Raji (cell line): Measurements from ENCODE around the gene TFF1.

Source experiments
- POLR2A ChIP-seq: IDR thresholded peaks from 2 replicates; pipeline ENCODE4 v1.6.1; 2011; ENCODE audit warnings: low read depth, low read length, control low read depth; ENCODE audit not compliant: insufficient read depth

The TFF1 gene

DNA sequence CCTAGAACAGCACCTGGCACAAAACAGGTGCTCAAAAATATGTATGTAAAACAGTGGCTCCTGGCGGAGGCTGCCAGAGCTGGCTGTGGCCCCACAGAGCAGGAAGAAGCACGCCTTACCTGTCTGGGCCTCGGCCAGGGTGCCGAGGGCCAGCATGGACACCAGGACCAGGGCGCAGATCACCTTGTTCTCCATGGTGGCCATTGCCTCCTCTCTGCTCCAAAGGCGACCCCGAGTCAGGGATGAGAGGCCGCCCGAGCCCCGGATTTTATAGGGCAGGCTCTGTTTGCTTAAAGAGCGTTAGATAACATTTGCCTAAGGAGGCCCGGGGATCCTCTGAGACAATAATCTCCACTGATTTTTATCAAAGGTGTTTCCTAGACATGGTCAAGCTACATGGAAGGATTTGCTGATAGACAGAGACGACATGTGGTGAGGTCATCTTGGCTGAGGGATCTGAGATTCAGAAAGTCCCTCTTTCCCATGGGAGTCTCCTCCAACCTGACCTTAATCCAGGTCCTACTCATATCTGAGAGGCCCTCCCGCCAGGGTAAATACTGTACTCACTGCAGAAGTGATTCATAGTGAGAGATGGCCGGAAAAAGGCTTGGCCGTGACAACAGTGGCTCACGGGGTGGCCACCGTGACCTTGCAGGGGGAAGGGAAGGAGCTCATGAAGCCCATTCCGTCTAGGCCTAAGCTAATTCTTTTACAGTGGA is at the start of gene TFF1:
TSS of gene TFF1 (minus strand) at position 244 of the 719 bp plus-strand sequence. CDS start at position 204, 40 bp downstream.
- TF ChIP-seq POLR2A, result no peak

GRCh38 chr21:42414928-42415769 is 48.8 kb upstream of the TFF1 start:
- no peak for TF ChIP-seq POLR2A

- TF ChIP-seq POLR2A, result no peak
These were observed 48.2 kb upstream of the TFF1 start for GRCh38 chr21:42414553-42414927.

- TF ChIP-seq POLR2A, result no peak
These were observed 47.7 kb upstream of the TFF1 start for GRCh38 chr21:42414066-42414465.

GRCh38 chr21:42413500-42413899 is 47.2 kb upstream of the TFF1 start:
- no peak for TF ChIP-seq POLR2A

DNA sequence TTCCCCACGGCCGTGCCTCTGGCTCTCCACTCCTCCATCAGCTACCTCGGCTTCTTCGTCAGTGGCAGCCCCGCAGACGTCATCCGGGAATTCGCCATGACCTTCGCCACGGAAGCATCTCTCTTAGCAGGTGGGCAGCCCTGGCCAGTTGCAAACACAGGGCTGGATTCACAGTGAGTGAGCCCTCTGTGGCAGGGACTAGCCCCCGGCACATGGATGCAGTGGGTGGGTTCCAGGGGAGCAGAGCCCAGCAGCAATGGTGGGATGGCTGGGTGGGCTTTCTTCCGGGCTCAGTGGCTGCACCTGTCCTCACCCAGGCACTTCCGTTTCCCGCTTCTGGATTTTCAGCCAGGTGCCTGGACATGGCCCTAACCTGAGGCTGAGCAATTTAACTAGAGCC is 46.8 kb upstream of the TFF1 start:
- TF ChIP-seq POLR2A, result no peak

- no peak for TF ChIP-seq POLR2A
These were observed 46.2 kb upstream of the TFF1 start for GRCh38 chr21:42412636-42412933.

DNA sequence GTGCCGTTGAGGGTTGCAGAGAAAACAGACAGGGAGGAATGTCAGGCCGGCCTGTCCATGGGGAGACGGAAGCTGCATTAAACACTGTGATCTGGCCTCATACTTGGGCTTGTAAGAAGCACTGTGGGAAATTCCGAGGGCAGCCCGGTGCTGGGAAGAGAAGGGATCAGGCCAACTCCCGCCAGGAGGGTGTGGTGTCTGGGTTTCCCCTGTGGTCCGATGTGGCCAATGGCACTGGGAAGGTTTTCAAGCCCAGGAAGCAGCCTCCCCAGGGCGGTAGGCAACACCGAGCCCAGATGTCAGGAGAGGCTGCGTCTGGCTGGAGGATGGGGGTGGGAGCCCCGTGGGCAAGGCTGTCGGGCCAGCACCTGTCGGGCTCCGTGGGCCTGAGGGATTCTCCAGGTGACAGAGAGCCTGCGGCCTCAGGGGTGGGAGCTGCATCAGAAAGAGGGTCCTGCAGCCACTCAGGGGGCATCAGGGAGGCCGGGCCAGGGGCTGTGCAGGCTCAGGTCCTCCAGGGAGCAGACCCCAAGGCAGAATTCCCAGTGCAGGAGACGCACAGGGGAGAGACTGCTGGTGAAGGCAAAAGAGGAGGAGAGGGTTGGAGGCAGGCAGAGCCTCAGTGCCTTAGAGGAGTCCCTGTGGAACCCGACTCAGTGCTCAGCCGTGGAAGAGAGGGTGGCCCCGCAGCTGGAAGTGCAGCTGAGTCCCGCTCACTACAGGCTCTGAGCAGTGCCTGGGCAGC is 45.7 kb upstream of the TFF1 start:
- TF ChIP-seq POLR2A, result no peak

DNA sequence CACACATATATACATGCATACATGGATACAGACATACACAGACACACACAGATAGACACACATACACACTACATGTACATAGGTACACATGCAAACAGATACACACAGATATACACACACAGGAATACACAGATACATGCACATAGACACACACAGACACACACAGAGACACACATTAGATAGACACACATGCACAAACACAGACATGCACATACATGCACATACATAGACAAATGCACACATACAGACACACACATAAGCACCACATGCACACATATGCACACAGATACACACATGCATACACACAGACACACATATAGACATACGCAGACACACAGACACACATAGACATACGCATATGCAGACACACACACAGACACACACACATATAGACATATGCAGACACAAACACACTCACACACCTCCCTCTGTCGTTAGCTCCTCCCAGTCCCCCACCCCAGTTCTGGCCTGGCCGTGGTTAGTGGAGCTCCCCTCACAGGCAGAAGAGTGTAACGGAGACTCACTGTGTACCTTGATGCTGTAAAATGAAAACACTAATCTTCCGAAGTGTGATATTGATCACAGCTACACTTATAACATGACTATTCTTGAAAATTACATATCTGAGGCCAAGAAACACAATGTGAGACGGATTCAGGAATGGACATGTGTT is 45.0 kb upstream of the TFF1 start:
- TF ChIP-seq POLR2A, result no peak

DNA sequence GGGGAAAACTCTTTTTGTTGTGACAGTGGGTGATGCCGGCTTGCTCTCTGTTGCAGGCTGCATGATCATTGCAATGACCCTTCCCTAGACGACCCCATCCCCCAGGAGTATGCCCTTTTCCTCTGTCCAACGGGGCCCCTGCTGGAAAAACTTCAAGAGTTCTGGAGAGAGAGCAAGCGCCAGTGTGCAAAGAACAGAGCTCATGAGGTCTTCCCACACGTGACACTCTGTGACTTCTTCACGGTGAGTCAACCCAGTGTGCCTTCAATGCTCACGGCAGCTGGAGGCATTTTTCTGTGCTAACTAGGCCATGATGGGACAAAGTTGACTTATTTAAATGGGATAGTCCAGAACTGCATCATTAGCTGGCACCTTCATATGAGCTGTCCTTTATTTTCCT is 43.0 kb upstream of the TFF1 start:
- TF ChIP-seq POLR2A, result no peak

- no peak for TF ChIP-seq POLR2A
These were observed 41.1 kb upstream of the TFF1 start for GRCh38 chr21:42407476-42407875.

GRCh38 chr21:42406866-42407265 is 40.5 kb upstream of the TFF1 start:
- no peak for TF ChIP-seq POLR2A

DNA sequence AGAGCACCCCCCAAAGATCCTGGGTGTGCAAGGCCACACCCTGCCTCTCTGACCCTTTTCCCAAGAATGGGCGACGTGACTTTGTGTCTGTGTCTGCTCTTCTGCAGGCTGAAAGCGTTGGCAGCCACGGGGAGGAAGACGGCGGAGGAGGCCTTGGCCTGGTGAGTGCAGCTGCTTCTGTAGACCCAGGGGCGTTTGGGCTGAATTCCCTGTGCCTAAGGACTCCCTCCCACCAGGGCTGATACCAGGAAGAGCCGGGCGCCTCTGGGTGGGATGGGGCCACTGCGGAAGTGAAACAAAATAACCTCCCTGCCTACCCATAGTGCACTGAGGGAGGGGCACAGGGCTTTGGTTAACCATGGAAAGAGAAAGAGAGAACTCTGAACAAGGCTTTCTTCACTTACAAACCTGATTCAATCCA is 39.9 kb upstream of the TFF1 start:
- no peak for TF ChIP-seq POLR2A

DNA sequence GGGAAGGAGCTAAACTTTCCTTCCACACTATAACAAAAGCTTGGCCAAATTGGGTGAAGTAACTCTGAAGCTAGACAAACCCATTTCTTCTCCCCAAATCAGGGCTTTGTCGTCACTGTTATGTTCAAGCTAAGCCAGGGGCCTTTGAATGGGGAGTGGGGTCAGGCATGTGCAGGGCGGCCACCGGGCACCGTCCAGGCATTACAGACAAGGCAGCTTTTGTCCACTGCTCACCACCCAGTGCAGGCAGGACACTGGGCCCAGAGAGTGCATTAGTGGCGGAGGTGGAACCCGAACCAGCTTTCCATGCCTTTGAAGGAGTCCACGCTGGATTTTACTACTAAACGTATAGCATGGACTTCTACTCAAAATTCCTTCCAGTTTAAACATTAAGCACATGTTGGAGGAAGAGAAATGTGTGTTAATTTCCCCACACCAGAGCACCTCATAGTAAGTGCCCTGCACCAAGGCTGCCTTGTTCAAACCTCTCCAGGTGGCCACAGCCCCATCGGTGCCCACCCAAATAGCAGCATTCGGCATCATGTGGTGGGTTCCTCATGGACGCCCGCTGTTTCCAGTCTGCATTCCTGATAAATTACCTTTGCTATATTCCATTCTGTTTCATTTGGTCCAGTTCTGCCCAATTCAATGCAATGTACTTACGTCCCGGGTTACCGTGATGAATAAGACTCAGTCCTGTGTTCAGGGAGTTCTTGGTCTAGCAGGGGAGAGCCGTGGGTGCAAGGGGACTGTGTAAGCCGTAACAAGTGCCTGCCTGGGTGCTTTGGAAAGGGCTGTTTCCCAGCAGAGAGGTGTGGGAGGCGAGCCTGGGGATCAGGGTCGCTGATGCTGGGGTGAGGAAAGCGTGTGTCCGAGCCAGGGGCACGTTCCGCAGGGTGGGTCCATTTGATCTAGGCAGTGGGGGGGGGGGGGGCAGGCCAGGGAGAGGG is 39.0 kb upstream of the TFF1 start:
- no peak for TF ChIP-seq POLR2A
